GM19324 (cell line): Measurements from ENCODE around the gene XXYLT1.

Experiments used
- ATAC-seq: cut with Tn5 transposase; IDR thresholded peaks from one replicate; pipeline ENCODE4 v1.9.1; 2021; ENCODE audit warnings: mild to moderate bottlenecking, moderate library complexity; ENCODE audit not compliant: unreplicated experiment, low FRiP score

The XXYLT1 gene

GRCh38 chr3:195139876-195140240 is 131.1 kb downstream of the XXYLT1 start:
- ATAC-seq, result no peak

GRCh38 chr3:195139091-195139875 is 131.7 kb downstream of the XXYLT1 start:
- ATAC-seq, result peak; percentile 72

- no peak for ATAC-seq
Measured at GRCh38 chr3:195137638-195138588, 133.0 kb downstream of the XXYLT1 start.

- no peak for ATAC-seq
Measured at GRCh38 chr3:195135917-195136316, 135.0 kb downstream of the XXYLT1 start.

GRCh38 chr3:195134431-195134830 is 136.5 kb downstream of the XXYLT1 start:
- no peak for ATAC-seq

- no peak for ATAC-seq
Measured at GRCh38 chr3:195133462-195133861, 137.5 kb downstream of the XXYLT1 start.

GRCh38 chr3:195133013-195133412 is 137.9 kb downstream of the XXYLT1 start:
- no peak for ATAC-seq

GRCh38 chr3:195131176-195131575 is 139.8 kb downstream of the XXYLT1 start:
- no peak for ATAC-seq

GRCh38 chr3:195129644-195130492 is 141.1 kb downstream of the XXYLT1 start:
- peak; percentile 87 for ATAC-seq

GRCh38 chr3:195129072-195129643 is 141.8 kb downstream of the XXYLT1 start:
- no peak for ATAC-seq

- no peak for ATAC-seq
Measured at GRCh38 chr3:195128255-195129071, 142.5 kb downstream of the XXYLT1 start.

- ATAC-seq, result no peak
Measured at GRCh38 chr3:195126056-195126605, 144.8 kb downstream of the XXYLT1 start.

GRCh38 chr3:195125646-195126045 is 145.3 kb downstream of the XXYLT1 start:
- no peak for ATAC-seq

GRCh38 chr3:195124378-195124992 is 146.5 kb downstream of the XXYLT1 start:
- no peak for ATAC-seq

- ATAC-seq, result no peak
Measured at GRCh38 chr3:195123281-195123691, 147.7 kb downstream of the XXYLT1 start.

GRCh38 chr3:195122261-195122660 is 148.7 kb downstream of the XXYLT1 start:
- no peak for ATAC-seq

GRCh38 chr3:195120267-195120601 is 150.7 kb downstream of the XXYLT1 start:
- ATAC-seq, result no peak

- no peak for ATAC-seq
Measured at GRCh38 chr3:195119461-195120266, 151.3 kb downstream of the XXYLT1 start.
